HCT116 (cell line): ENCODE results near the gene ITGB1. TPM values are rescaled to one million over a fixed set of nuclear protein-coding genes. Genes with fewer than 3 reads are reported as not detected.

Source experiments
- ATAC-seq: fragments of 200-7000 bp; cut with Tn5 transposase; 2 replicates; pipeline ENCODE4 v1.9.1; 2020; ENCODE audit warnings: mild to moderate bottlenecking, moderate library complexity
- BruUV-seq: library from RNA; stranded (reverse); fragments of 400-500 nt; replicated peaks from 2 replicates; lab custom pipeline; 2021; lab: Mats Ljungman, UMichigan
- CTCF ChIA-PET: fragments of 300-600 bp; sonication (Branson Sonifier 250); formaldehyde crosslinking; loops from one replicate; lab custom pipeline; 2021; ENCODE audit warnings: antibody characterized with exemption; lab: Charles Lee
- POLR2A ChIA-PET: fragments of 300-600, 350-600 bp; sonication (Branson Sonifier 250); formaldehyde crosslinking; loops from one replicate; lab custom pipeline; 2021; ENCODE audit warnings: antibody characterized with exemption; lab: Charles Lee
- RAD21 ChIA-PET, 2 experiments: fragments of 300-600 bp; sonication (Branson Sonifier 250); formaldehyde crosslinking; loops; one replicate each; lab custom pipeline; 2023; ENCODE audit warnings: low total read pairs in 2 of 2; ENCODE audit not compliant: uncharacterized antibody in 2 of 2, unreplicated experiment in 2 of 2, low non-redundant PET in 1 of 2; lab: Charles Lee
- DNase-seq: peaks from one replicate; pipeline ENCODE4 v3.0.0-alpha.2; 2010; ENCODE audit warnings: low read depth, low spot score
- H2AFZ ChIP-seq: fragments of 200-600 bp; shearing (Covaris generic), sonication (generic); 2 replicates; pipeline ENCODE4 v1.6.1; 2017; ENCODE audit warnings: low read depth, mixed run types, mixed read lengths, antibody characterized with exemption, low read length; ENCODE audit not compliant: poor library complexity, severe bottlenecking
- H3K27ac ChIP-seq: 2 replicates; pipeline ENCODE4 v1.5.1; 2012; ENCODE audit warnings: low read depth, low read length
- H3K27me3 ChIP-seq: fragments of 200-600 bp; sonication (generic); 2 replicates; pipeline ENCODE4 v1.6.1; 2016; ENCODE audit warnings: mixed run types, low read length, mixed read lengths; ENCODE audit not compliant: insufficient read depth
- H3K36me3 ChIP-seq, 2 experiments: fragments of 200-500 bp in 1 of 2; fragments of 200-600 bp in 1 of 2; sonication (Bioruptor generic) in 1 of 2; sonication (generic) in 1 of 2; 2 replicates each; pipeline versions ENCODE4 v1.5.1 to v1.6.1; 2014 to 2016; ENCODE audit warnings: low read length in 2 of 2, inconsistent platforms in 1 of 2, mixed read lengths in 1 of 2, mixed run types in 1 of 2; ENCODE audit not compliant: insufficient read depth in 2 of 2, control insufficient read depth in 1 of 2
- H3K4me1 ChIP-seq, 2 experiments: fragments of 200-600 bp in 1 of 2; sonication (generic) in 1 of 2; 2 replicates each; pipeline versions ENCODE4 v1.5.1 to v1.6.1; 2012 to 2017; ENCODE audit warnings: low read length in 2 of 2, inconsistent platforms in 1 of 2, mild to moderate bottlenecking in 1 of 2, mixed read lengths in 1 of 2, mixed run types in 1 of 2, moderate library complexity in 1 of 2; ENCODE audit not compliant: insufficient read depth in 2 of 2, control insufficient read depth in 1 of 2
- H3K4me2 ChIP-seq: fragments of 200-600 bp; sonication (generic); 2 replicates; pipeline ENCODE4 v1.6.1; 2017; ENCODE audit warnings: mixed run types, low read length, mixed read lengths
- H3K4me3 ChIP-seq, 2 experiments: fragments of 200-600 bp in 1 of 2; sonication (generic) in 1 of 2; replicated peaks in 1 of 2; 2 replicates each; pipeline ENCODE4 v1.5.1; 2011 to 2016; ENCODE audit warnings: low read length in 2 of 2, control low read depth in 1 of 2, low read depth in 1 of 2, mild to moderate bottlenecking in 1 of 2, mixed read lengths in 1 of 2, mixed run types in 1 of 2
- H3K79me2 ChIP-seq: fragments of 200-600 bp; sonication (generic); 2 replicates; pipeline ENCODE4 v1.6.1; 2017; ENCODE audit warnings: mild to moderate bottlenecking, mixed run types, low read length, moderate library complexity, mixed read lengths; ENCODE audit not compliant: insufficient read depth
- H3K9ac ChIP-seq: fragments of 200-600 bp; sonication (generic); 2 replicates; pipeline ENCODE4 v1.6.1; 2016; ENCODE audit warnings: low read length, mixed read lengths
- H3K9me2 ChIP-seq: fragments of 200-600 bp; sonication (generic), shearing (Covaris generic); 2 replicates; pipeline ENCODE4 v1.6.1; 2017; ENCODE audit warnings: mixed run types, mild to moderate bottlenecking, moderate library complexity; ENCODE audit not compliant: insufficient read depth
- H3K9me3 ChIP-seq, 2 experiments: fragments of 200-500 bp in 1 of 2; fragments of 200-600 bp in 1 of 2; sonication (Bioruptor generic) in 1 of 2; sonication (generic) in 1 of 2; 2 replicates each; pipeline ENCODE4 v1.6.1; 2014 to 2017; ENCODE audit warnings: low read length in 2 of 2, mixed read lengths in 2 of 2, inconsistent platforms in 1 of 2, low read depth in 1 of 2, mild to moderate bottlenecking in 1 of 2, mixed run types in 1 of 2, moderate library complexity in 1 of 2; ENCODE audit not compliant: control insufficient read depth in 1 of 2, insufficient read depth in 1 of 2
- H4K20me1 ChIP-seq: fragments of 200-600 bp; sonication (generic), shearing (Covaris generic); 2 replicates; pipeline ENCODE4 v1.6.1; 2017; ENCODE audit warnings: mixed run types, mild to moderate bottlenecking, moderate library complexity; ENCODE audit not compliant: insufficient read depth
- ATF3 ChIP-seq: IDR thresholded peaks from 2 replicates; pipeline ENCODE4 v1.6.1; 2012
- CEBPB ChIP-seq: IDR thresholded peaks from 2 replicates; pipeline ENCODE4 v1.6.1; 2012; ENCODE audit warnings: low read depth
- ELF1 ChIP-seq: IDR thresholded peaks from 2 replicates; pipeline ENCODE4 v1.6.1; 2012; ENCODE audit warnings: low read depth, borderline replicate concordance
- FOSL1 ChIP-seq: IDR thresholded peaks from 2 replicates; pipeline ENCODE4 v1.6.1; 2012; ENCODE audit warnings: low read depth
- JUND ChIP-seq: IDR thresholded peaks from 2 replicates; pipeline ENCODE4 v1.6.1; 2012
- MAX ChIP-seq: IDR thresholded peaks from 2 replicates; pipeline ENCODE4 v1.6.1; 2012
- SP1 ChIP-seq: IDR thresholded peaks from 2 replicates; pipeline ENCODE4 v1.6.1; 2012; ENCODE audit warnings: low read depth
- TCF7L2 ChIP-seq: IDR thresholded peaks from 2 replicates; pipeline ENCODE4 v1.7.0; 2011; ENCODE audit warnings: borderline replicate concordance, inconsistent platforms; ENCODE audit not compliant: insufficient read depth, insufficient read length; ENCODE audit errors: extremely low read depth
- YY1 ChIP-seq: IDR thresholded peaks from 2 replicates; pipeline ENCODE4 v1.6.1; 2011; ENCODE audit warnings: low read length, low read depth, moderate library complexity, mild to moderate bottlenecking; ENCODE audit not compliant: insufficient replicate concordance; ENCODE audit errors: extremely low read depth
- ZBTB33 ChIP-seq: IDR thresholded peaks from 2 replicates; pipeline ENCODE4 v1.6.1; 2011; ENCODE audit warnings: mild to moderate bottlenecking, low read length, moderate library complexity; ENCODE audit not compliant: insufficient replicate concordance; ENCODE audit errors: extremely low read depth
- intact Hi-C: fragments of 100-400 bp; cut with micrococcal nuclease; formaldehyde crosslinking; loops from 2 replicates; pipeline ENCODE4 v1.10.0; 2022
- total RNA-seq: library from RNA; stranded (reverse); gene quantifications from one replicate; pipeline ENCODE4 v1.2.1, GENCODE V29; 2021; ENCODE audit not compliant: unreplicated experiment

ITGB1 gene
- total RNA-seq, 1 experiment from 2014 or later = 366 TPM

- H3K4me1 ChIP-seq = no peaks in the 10 kb centered on the region; a peak in 2 of 4 replicates
- no peak for ATAC-seq
- no peaks in the 10 kb centered on the region for H3K27me3 ChIP-seq
- H2AFZ ChIP-seq = no peak overlapping the region
- CTCF ChIA-PET = no interaction called here
- POLR2A ChIA-PET = no interaction called here
- H3K79me2 ChIP-seq = no peaks in the 10 kb centered on the region
- H3K4me3 ChIP-seq = no peak overlapping the region
- peaks cover 2% of the 10 kb centered on the region; the same call in 1 of the 2 replicates for H3K9me2 ChIP-seq
- H3K27ac ChIP-seq = no peak overlapping the region
- no peaks in the 10 kb centered on the region for H3K36me3 ChIP-seq
- H3K4me2 ChIP-seq = no peak overlapping the region
- TF ChIP-seq FOSL1 = 0 out of 2 replicates have a peak, but pooled peaks have one; percentile 16
- TF ChIP-seq YY1 = no peak
- no peaks in the 10 kb centered on the region for H4K20me1 ChIP-seq
- RAD21 ChIA-PET = no interaction called here
- BruUV-seq = no TSS peak
- intact Hi-C loops = no loop called here
- H3K9ac ChIP-seq = no peak overlapping the region
- no peaks in the 10 kb centered on the region for H3K9me3 ChIP-seq
- DNase-seq = no peak
These were observed 80.1 kb downstream of the ITGB1 start for GRCh38 chr10:32877915-32878314.

GRCh38 chr10:32865170-32865569, 92.9 kb downstream of the ITGB1 start:
- Histone ChIP-seq H2AFZ (no peak overlapping the region), H3K36me3 (no peaks in the 10 kb centered on the region), H3K9me3 (no peaks in the 10 kb centered on the region), H4K20me1 (no peaks in the 10 kb centered on the region), H3K4me2 (no peak overlapping the region), H3K27me3 (no peaks in the 10 kb centered on the region), H3K4me1 (no peaks in the 10 kb centered on the region), H3K4me3 (no peak overlapping the region), H3K79me2 (no peaks in the 10 kb centered on the region), H3K9me2 (no peaks in the 10 kb centered on the region), H3K27ac (no peak overlapping the region), H3K9ac (no peak overlapping the region)
- DNase-seq = no peak
- CTCF ChIA-PET = no interaction called here
- no peak for TF ChIP-seq ZBTB33
- TF ChIP-seq YY1 = no peak
- TF ChIP-seq ATF3 = no peak
- TF ChIP-seq SP1 = no peak
- TF ChIP-seq CEBPB = no peak
- TF ChIP-seq ELF1 = no peak
- TF ChIP-seq MAX = no peak
- TF ChIP-seq JUND = no peak
- no peak for TF ChIP-seq TCF7L2
- intact Hi-C loops = no loop called here
- no TSS peak for BruUV-seq
- ATAC-seq = no peak
- POLR2A ChIA-PET = interaction anchor here (0.6 kb wide), 1 partner anchor 521 kb away, joined by 3 read pairs; no protein-coding TSS in a partner anchor
- RAD21 ChIA-PET = no interaction called here
